Measurements from ENCODE around the gene ADAMTSL2. TPM values are rescaled to one million over a fixed set of nuclear protein-coding genes. Genes with fewer than 3 reads are reported as not detected.

The ADAMTSL2 gene
- total RNA-seq, 1 donor from 2014 or later: 1.3 TPM

DNA sequence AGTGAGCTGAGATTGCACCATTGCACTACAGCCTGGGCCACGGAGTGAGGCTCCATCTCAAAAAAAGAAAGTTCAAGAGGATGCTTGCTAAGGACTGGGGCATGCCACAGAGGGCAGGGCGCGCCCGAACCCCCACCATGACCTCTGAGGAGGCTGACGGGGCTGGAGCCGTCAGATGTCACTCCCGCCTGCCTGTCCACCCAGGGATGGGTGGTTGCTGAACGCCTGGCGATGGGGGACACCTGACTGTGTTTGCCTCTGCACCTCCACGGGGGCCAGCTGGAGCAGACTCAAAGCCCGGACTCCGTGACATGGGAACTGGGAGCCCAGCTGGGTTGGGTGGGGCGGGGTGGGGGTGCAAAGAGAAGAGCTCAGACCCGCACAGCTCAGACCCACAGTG lies 31.9 kb downstream of the ADAMTSL2 start:
- H3K9me3 Mint-ChIP-seq (ENCODE audit: unreplicated experiment): peaks cover 13% of the 10 kb centered on the region
- TF ChIP-seq CTCF (IDR thresholded peaks at IDR 0.05; ENCODE audit: partially characterized antibody, unreplicated experiment): no peak
- H3K36me3 Mint-ChIP-seq (ENCODE audit: unreplicated experiment): no peaks in the 10 kb centered on the region
- peaks cover 22% of the 10 kb centered on the region for H3K4me1 Mint-ChIP-seq (ENCODE audit: low read depth, unreplicated experiment)
- no peak overlapping the region for H3K27ac Mint-ChIP-seq (ENCODE audit: unreplicated experiment)
- H3K27me3 Mint-ChIP-seq (ENCODE audit: unreplicated experiment): peaks cover 21% of the 10 kb centered on the region
- no peak overlapping the region for H3K4me3 Mint-ChIP-seq (ENCODE audit: unreplicated experiment)
- no peak for DNase-seq

DNA sequence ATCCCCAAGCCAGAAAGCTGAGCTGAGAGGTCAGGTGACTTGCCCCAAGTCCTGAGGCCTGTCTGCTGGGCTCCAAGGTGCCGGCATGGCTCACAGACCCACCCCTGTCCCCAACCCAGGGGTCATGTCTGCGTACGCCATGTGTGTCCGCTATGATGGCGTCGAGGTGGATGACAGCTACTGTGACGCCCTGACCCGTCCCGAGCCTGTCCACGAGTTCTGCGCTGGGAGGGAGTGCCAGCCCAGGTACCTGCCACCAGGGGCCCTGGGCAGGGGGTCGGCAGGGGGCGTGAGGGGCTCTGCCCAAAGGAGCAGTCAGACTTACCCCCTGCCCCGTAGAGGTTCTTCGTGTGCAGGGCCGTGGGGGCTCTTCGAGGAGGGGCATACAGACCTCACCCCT lies 32.3 kb downstream of the ADAMTSL2 start:
- peaks cover 11% of the 10 kb centered on the region for H3K9me3 Mint-ChIP-seq (ENCODE audit: unreplicated experiment)
- H3K27ac Mint-ChIP-seq (ENCODE audit: unreplicated experiment): no peak overlapping the region
- peaks cover 22% of the 10 kb centered on the region for H3K4me1 Mint-ChIP-seq (ENCODE audit: low read depth, unreplicated experiment)
- H3K4me3 Mint-ChIP-seq (ENCODE audit: unreplicated experiment): no peak overlapping the region
- H3K36me3 Mint-ChIP-seq (ENCODE audit: unreplicated experiment): no peaks in the 10 kb centered on the region
- no peak for DNase-seq
- TF ChIP-seq CTCF (IDR thresholded peaks at IDR 0.05; ENCODE audit: partially characterized antibody, unreplicated experiment): no peak
- peaks cover 19% of the 10 kb centered on the region for H3K27me3 Mint-ChIP-seq (ENCODE audit: unreplicated experiment)

DNA sequence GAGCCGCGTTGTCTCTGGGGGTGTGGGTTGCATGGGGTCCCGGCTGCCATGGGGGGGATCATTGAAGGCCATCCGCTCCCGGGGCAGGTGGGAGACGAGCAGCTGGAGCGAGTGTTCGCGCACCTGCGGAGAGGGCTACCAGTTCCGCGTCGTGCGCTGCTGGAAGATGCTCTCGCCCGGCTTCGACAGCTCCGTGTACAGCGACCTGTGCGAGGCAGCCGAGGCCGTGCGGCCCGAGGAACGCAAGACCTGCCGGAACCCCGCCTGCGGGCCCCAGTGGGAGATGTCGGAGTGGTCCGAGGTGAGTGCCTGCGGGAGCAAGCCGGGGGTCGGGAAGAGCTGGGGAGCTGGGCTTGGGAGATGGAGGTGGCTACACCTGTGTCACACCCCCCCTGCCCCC lies 33.7 kb downstream of the ADAMTSL2 start:
- Mint-ChIP-seq H3K27me3 (ENCODE audit: unreplicated experiment) (peaks cover 17% of the 10 kb centered on the region), H3K27ac (ENCODE audit: unreplicated experiment) (no peak overlapping the region), H3K4me3 (ENCODE audit: unreplicated experiment) (no peak overlapping the region), H3K36me3 (ENCODE audit: unreplicated experiment) (no peaks in the 10 kb centered on the region), H3K9me3 (ENCODE audit: unreplicated experiment) (peaks cover 9% of the 10 kb centered on the region), H3K4me1 (ENCODE audit: low read depth, unreplicated experiment) (peaks cover 20% of the 10 kb centered on the region)
- DNase-seq: no peak
- TF ChIP-seq CTCF (IDR thresholded peaks at IDR 0.05; ENCODE audit: partially characterized antibody, unreplicated experiment): no peak

GRCh38 chr9:133569121-133569785 lies 34.7 kb downstream of the ADAMTSL2 start:
- TF ChIP-seq CTCF (IDR thresholded peaks at IDR 0.05; ENCODE audit: partially characterized antibody, unreplicated experiment): no peak
- DNase-seq: peak; percentile 47
- Mint-ChIP-seq H3K9me3 (ENCODE audit: unreplicated experiment) (peaks cover 9% of the 10 kb centered on the region), H3K27ac (ENCODE audit: unreplicated experiment) (peak overlapping the region; percentile 77), H3K4me1 (ENCODE audit: low read depth, unreplicated experiment) (peaks cover 15% of the 10 kb centered on the region), H3K36me3 (ENCODE audit: unreplicated experiment) (no peaks in the 10 kb centered on the region), H3K27me3 (ENCODE audit: unreplicated experiment) (peaks cover 14% of the 10 kb centered on the region), H3K4me3 (ENCODE audit: unreplicated experiment) (peak overlapping the region; percentile 65)

DNA sequence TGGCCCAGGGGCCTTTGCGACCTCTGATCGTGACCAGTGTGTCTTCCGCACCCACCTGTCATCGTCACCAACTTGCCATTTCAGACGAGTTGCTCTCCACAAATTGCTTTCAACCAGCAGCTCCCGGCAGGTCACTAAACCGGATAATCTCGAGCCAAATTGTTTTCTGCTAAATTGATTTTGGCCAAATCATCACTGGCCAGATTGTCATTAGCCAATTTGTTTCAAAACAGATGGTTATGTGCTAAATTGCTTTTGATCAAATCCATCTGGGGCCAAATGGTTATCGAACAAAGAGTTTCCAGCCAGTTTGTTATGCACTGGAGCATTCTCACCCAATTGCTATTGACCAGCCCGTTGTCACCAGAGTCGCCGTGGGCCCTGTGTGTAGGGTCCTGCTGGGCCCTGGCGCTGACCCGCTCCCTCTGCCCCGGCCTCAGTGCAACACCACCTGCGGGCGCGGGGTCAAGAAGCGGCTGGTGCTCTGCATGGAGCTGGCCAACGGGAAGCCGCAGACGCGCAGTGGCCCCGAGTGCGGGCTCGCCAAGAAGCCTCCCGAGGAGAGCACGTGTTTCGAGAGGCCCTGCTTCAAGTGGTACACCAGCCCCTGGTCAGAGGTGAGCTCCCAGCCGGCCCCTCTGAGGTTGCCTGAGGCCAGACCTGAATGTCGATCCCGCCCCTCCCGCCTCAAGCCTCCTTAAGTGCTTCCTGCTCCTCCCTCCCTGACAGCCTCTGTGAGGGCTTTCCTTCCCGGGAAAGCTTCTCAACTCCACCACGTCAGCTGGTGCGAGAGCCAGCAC lies 35.6 kb downstream of the ADAMTSL2 start:
- Mint-ChIP-seq H3K4me1 (ENCODE audit: low read depth, unreplicated experiment) (peaks cover 15% of the 10 kb centered on the region), H3K4me3 (ENCODE audit: unreplicated experiment) (peak overlapping the region; percentile 65), H3K36me3 (ENCODE audit: unreplicated experiment) (no peaks in the 10 kb centered on the region), H3K27me3 (ENCODE audit: unreplicated experiment) (peaks cover 14% of the 10 kb centered on the region), H3K27ac (ENCODE audit: unreplicated experiment) (peak overlapping the region; percentile 77), H3K9me3 (ENCODE audit: unreplicated experiment) (peaks cover 9% of the 10 kb centered on the region)
- no peak for TF ChIP-seq CTCF (IDR thresholded peaks at IDR 0.05; ENCODE audit: partially characterized antibody, unreplicated experiment)
- peak; percentile 58 for DNase-seq

Data from glutamatergic neuron (in vitro differentiated cells).